Stimulated activated CD8-positive, alpha-beta memory T cell treated with anti-CD3 and anti-CD28 coated beads, Interleukin-7, amount 100 ng/mL, for 24 hours (primary cell): ENCODE measurements around the gene CALML5.

Experiments used
- DNase-seq: peaks from one replicate; pipeline ENCODE4 v3.0.0-alpha.2; 2020; ENCODE audit warnings: low read depth

The CALML5 gene

DNA sequence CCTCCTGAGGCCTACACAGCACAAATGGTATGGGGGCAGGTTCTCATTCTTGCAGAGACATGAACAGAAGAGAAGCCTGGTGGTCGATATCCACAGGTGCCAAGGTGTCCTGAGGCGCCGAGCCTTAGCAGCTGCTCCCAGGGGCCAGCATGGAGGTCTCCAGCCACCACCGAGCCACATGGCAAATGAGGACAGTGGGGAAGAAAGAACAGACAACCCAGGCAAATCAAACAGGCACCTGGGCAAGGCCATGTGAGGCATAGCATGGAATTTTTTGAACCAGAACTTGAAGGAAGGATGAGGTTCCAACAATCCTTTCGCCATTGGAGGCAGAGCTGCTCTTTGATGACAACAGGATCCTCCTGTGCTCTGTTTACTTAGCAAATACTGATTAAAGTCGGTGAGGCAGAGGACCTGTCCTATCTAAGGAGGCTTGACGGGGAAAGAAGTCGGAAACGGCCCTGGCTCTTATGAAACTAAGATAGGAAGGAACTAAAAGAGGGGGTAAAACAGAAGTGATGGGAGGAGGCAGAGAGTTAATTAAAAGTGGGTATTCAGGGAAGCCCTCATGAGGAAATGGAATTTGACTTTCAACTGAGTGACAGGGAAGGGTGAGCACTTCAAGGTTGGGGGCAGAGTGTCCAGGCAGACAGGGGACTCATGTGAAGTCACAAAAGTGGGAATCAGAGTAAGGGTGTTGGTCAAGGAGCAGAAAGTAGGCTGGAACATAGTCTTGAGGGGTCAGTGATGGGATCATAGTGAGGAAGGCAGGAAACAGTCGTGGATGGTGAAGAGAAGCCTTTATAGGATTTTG lies 16.8 kb upstream of the CALML5 start:
- no peak for DNase-seq

DNA sequence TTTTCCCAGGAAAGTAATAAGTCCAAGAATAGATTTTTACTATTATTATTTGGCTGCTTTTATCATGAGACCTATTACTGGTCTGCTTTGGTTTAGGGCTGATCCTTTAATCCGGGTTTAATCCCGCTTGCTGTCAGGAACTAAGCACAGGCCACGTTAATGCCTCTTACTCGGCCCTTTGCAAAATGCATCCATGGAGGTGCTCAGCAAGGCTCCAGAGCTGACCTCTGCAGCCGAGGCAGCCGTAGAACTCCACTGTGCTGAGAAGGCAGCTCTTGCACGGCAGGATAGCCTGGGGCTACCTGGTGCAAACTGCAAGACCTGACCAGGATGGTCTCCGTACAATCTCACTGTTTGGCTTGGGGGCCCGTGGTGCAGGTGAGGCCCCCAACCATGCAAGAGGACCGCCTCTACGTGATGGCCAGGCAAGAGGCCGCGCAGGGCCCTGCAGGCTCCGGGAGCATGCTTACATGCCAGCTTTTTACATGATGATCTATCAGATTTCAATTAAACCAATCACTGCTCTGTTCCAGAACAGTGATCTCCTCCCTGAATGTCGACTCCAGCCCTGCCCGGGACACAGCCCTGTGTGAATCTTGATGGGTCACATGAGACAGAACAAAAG lies 15.0 kb upstream of the CALML5 start:
- DNase-seq, result no peak

DNA sequence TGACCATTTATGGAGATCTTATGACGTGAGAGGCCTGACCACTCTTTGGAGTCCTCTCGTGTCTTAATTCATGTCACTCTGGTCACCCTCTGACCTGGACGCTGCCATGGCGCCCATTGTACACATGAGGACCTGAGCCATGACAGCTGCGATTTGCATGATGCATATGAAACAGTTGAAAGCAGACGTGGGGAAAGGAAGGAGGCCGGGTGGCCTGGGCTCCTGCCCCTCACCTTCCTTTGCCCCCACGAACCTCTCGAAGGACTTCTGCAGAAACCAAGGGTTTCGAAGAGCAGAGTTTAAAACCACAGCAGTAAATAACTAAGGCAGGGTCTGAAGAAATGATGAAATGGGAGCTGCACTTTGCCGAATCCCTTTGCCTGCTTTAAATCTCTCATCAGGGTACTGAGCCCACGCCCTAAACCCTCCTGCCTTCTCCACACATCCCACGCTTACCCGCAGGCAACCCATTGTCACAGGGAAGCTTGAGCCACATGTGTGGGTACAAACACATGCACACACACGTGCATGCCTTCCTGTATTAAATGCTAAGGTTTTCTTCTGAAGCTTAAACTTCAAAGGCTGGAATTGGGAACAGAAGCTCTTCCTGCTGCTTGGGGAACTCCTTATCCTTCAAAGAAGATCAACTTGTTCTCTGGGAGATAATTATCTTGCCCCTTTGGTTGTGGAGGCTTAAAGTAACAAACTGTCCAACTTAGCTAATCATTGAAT lies 13.7 kb upstream of the CALML5 start:
- DNase-seq, result no peak

DNA sequence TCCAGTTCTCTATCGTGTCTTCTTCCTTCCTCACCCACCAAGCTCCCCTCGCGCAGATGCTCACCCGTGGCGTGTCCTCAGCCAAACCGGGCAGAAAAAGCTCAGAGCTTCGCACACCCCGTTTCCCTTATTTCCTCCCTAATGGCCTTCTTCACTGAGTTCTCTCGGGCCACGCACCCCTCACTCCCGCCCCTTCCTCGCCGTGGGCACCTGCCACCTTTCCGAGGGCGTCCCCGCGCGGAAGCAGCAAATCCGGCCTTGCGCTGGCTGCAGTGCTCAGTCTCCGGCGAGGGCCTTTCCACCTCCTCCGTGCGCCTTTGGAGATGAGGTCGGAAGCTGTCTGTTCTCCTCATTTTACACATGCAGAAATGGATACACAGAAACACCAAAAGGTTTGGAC lies 13.0 kb upstream of the CALML5 start:
- DNase-seq, result no peak

DNA sequence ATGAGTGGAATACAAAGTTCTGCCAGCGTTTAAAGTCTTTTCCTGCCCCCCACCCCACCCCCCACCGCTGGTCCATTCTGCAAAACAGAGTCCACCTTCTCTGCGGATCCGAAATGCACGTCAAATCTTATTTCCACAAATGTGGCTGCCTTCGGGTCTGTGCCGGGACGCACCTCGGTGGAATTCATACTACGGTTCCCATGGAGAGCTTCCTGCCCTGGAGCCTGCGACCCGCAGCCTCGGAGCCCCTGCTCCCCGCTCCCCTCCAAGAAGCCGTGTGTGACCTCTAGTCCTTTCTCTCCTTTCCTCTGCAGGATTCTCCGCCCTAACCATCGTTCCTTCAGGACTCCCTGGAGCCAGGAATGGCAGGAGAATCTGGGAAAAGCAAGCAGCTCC lies 12.5 kb upstream of the CALML5 start:
- DNase-seq, result no peak

DNA sequence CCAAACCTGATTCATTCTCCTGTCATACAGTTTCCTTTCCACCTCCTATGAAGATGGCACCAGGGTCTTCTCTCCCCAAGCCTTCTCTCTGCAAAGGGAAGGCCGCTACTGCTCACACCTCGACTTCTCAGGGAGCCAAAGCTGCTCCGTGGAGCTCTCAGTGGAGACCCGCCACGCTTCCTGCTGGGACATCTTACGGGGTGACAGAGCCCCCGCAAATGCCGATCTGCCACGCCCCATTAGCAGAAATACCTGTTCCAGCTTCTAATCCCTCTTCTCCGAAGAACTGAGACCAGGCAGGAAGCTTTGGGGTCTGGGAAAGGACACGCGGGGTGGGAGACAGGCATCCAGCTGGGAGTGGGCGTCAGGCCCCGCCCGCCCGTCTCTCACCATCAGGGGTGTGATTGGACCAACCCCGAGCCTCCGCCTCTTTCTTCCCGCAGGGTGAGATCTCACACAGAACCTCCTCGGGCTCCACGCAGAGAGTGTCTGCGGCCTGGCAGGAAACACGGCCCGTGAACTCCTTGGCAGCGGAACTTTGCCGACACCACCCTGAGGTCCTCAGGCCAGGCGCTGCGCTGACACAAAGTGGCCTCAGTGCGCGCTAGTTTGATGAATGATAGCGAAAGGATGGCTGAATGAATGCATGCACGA lies 12.0 kb upstream of the CALML5 start:
- no peak for DNase-seq

DNA sequence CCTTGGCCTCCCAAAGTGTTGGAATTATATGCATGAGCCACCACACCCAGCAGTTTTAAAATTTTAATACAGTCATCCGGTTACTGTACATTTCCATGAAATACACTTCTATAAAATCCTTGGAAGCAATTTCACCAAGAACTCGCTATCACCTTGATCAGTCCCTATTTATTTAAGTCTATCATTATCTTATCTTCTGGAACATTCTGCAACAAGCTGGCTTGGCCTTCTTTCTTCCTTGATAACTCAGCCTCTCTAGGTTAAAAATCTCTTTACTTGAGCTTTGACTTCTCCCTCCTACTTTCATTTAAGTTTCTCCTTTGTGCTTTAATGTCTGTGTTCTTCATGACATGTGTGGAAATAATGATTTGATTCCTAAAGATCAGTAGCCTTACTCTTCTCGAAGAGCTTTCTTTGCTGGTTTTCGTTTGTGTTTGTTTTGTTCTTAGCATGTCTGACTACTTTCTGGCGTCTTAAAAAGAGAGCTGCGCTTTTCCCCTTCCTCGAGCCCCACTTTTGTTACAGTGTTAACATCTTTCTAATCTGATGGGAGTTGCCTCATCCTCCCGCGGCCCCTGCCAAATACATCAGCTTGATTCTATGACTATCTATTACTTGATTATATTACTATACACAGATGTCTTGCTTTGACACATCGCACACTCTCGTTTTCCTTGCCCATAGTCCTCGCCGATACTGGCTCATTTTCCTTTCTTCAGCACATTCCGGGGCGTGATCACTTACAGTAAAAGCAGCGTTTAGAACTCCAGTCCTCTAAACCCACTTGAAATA lies 11.1 kb upstream of the CALML5 start:
- DNase-seq, result no peak

DNA sequence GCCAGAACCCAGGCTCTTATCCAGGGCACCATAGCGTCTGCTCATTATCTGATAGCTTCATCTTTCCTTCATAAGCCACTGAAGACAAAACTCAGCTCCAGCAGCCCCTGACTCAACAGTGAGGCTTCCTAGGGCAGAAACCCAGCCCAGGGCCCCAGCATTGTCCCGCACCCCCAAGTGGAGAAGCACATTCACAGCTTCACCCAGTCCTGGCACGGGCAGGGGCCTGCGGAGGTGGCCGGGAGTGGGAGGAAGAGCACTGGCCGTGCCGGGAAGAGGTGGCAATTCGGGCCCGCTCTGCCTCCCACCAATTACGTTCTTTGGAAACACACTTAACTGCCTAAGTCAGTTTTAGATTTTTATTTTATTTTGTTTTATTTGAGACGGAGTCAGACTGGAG lies 10.3 kb upstream of the CALML5 start:
- no peak for DNase-seq

DNA sequence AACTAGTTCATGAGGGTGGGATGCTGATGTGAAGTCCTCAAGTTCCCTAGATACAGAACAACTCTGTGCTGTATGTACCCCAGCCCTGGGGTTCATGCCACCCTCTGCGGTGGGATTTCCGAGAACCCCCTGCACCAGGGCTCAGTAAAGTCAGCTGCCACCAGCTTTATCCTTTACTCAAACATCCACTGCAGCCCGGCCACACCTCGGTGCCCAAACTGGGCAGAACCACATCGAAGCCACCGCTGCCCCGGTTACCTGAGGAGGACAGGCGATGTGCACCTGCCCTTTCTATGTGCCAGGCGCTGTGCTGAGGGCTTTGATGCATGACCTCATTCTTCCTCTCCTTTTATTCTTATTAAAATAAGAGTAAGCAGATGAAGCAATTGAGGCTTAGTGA lies 9.9 kb upstream of the CALML5 start:
- DNase-seq, result no peak

DNA sequence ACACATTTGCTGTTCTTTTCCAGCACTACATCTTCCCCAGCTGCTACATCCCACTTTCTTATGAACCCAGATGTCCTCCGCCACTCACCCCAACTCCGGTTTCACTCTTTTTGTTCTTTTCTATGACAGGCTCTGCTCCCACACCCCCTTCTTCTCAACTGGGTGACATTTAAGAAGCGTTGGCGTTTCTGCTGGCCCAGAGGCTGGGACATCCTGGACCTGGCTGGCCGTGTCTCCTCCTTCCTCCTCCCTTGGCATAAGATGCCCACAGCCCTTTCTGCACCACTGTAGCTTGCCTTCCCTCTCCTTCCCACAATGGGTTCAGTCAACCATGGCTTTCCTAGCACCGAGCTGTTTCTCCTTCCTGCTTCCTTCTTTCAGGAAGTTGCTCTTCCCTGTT lies 9.4 kb upstream of the CALML5 start:
- no peak for DNase-seq

DNA sequence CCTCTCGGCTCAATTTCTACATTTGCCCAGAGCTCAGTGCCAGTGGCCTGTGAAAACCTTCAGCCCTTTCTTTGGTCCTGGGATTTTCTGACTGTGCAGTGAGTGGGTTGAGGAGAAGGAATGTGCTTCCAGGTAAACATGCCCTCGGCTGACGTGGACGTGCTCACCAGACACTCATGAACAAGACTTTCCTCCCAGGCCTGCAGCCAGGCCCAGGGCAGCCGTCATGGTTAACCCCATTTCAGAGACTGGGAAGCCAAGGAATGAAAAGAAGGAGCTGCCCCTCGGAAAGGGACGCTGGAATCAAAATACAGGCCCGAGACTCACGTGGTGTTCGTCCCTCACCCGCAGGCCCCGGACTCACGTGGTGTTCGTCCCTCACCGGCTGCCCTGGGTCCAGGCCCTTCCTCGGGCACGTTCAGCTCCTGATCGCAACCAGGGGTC lies 8.8 kb upstream of the CALML5 start:
- DNase-seq, result no peak

DNA sequence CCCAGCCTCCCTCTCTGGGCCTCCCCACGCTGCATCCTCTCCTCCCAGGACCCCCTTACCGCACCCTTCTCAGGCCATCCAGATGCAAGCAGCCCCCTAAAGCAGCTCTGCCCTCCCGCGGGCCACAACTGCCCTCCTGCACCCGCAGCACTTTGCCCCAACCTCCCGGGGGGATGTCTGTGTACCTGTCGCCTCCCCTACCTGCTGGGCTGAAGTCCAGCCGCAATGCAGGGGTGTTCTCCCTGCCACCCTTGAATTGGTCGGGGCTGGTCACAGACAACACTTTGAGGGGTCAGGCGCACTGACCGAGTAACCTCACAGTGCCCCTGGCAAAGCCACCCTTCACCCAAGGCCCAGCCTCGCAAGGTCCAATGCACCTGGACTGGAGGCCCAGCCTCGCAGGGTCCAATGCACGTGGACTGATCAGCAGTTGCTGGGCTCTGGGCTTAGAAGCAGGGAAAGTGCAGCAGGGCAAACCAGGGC lies 8.3 kb upstream of the CALML5 start:
- DNase-seq, result no peak

DNA sequence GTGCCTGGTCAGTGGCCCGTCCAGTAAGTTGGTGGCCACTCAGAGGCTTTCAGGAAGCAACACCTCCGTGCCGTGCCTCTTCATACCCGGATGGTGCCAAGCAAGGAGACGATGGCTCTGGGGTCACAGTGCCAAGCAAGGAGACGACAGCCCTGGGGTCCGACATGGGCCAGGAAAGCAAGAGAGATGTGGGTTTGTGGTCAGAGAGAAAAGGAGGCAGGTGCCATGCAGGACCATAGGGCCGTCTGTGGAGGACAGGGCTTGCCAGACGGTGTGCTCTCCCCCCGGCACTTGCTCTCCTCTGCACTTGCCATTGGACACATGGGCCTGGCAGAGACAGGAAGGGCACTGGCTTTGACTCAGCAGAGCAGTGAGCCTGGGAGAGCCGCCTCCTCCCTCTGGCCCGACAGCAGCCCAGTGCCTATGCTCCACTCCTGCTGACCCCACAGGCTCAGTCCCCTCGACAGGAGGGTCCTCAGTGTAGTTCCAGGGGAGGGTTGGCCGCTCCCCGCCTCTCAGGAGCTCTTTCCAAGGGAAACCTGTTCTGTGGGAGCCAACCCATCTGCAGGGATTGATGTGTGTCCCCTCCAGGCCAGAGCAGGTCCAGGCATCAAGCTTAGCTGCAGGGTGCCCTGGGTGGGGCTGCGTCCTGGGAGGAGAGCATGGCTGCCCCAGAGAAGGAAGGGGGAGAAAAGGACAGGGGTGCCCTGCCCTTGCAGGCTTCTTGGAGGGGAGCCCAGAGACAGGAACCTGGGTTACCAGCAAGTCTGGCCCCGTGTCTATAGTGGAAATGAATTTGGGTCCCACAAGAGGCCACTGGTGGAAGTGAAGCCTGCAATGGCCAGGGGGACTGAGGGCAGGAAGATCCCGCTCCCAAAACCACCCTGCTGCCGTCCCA lies 7.6 kb upstream of the CALML5 start:
- no peak for DNase-seq

DNA sequence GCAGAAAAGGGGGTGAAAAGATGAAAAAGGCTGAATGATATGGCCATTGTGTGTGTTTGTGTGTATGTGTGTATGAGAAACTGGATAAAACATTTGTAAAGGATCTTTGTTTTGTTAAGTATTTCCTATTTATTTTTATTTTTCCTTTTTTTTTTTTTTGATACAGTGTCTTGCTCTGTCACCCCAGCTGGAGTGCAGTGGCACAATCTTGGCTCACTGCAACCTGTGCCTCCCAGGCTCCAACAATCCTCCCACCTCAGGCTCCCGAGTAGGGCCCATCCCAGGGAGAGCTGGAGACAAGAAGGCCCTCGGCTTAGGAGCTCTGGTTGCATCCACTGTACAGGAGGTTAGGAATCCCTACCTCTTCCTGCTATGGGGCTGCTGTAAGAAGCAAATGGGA lies 6.9 kb upstream of the CALML5 start:
- no peak for DNase-seq

DNA sequence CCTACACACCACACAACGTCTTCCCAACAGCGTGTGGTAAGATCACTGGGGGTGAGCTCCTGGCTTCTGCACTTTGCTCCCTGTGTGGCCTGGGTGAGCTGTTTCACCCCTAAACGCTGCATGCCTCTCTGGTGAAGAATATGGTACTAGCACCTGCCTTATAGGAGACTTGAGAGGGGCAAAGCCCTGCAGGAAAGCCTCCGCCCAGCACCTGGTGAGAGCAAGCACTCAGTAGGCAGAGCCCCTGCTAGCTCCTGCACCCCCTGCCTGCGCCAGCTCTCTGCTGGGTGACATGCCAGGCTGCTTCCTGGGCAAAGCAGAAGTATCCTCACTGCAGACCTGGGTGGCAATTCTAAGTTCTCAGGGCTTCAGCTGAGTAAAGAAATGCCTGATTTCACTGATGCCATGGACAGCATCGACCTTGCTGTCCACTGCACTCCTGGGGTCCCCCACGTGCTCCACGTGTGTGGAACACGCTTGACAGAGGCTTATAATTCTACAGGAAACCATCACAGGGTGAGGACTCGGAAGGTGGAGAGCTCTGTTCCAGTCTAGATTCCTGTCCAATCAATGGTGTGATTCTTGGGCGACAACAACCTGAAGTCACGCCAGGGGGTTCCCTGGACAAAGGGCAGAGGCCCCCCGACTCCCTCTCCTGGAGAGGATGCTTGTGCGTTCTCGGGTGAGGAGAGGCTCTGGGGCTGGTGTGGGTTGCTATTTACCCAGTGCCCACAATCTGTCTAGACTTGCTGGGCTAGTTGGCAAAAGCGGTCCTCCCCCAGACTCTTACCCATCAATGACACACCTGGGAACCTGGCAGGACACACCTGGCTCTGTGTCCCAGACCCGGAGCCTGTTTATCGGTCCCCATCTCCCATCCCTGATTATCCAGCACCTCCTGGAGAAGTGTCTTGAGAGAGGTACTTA lies 5.0 kb upstream of the CALML5 start:
- no peak for DNase-seq

DNA sequence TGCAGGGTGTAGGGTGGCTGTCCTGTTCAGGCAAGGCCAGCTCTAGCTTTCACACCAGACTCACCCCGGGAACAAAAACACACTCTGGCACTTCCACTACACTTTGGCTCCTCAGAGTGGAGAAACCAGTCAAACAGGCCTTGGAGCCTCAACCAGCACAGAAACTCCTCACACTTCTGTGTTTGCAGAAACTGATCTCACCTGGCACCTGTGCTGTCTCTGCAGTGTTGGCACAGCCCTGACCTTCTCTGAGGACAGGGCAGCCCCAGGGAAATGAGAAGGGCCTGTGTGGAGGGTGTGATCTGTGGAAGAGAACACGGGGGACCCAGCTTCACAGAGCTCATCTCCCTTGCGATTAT lies 4.1 kb upstream of the CALML5 start:
- no peak for DNase-seq

DNA sequence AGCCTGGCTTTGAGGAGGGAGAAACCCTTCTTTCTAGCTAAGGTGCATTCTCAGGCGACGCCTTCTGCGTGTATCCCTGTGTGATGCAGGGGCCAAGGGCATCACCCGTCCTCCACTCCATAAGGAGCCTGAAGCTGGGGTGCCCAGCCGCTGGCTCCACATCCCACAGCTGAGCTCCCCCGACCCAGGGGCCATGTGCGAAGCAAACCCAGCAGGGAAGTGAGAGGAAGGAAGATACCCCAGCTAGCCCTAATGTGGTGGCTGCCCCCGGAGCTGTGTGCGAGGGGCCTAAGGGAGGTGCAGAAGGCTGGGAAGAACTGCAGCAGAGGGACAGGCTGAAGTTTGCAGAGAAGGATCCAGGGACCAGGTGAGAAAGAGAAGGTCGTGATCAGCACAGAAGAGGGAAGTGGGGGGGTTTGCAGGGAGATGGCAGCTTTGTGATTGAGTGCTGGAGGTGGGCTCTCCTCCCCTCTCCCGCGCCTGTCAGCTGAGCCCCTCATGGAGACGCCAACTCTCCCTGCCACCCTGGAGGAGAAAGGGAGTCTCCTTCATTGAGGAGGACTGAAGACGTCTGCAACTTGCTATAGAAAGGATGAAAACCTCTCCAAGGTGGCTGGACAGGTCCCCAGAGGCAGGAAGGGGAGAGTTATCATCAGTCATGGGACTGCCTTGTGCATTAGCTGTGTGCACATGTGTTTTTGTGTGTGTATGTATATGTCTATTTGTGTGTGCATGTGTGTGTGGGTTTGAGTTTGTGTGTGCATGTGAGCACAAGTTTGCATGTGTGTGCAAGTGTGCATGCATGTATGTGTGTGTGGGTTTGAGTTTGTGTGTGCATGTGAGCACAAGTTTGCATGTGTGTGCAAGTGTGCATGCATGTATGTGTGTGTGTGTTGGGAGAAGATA lies 3.5 kb upstream of the CALML5 start:
- DNase-seq, result no peak

DNA sequence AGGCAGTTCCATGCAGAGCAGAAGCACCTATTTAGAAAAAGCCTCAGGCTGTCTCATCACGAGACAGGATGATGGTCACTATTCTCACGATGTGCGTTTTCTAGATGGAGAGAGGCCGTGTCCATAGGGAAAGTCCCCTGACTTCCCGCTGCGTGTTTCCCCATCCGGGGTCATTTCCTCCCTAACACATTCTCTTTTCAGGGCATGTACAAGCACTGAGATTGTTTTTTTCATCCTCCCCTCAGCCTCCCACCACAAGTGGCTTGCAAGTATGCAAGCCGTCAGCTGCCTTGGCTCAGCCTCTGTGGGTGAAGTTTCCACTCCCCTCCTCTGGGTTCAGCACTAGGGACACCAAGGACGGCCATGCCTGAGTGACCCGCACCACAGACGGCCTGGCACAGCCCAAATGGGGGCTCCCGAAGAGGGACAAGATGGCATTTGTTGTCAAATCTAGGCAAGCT lies 2.7 kb upstream of the CALML5 start:
- DNase-seq, result no peak
